ENCODE data around the gene VPS26C. TPM values are rescaled to one million over a fixed set of nuclear protein-coding genes. Genes with fewer than 3 reads are reported as not detected.
"Not testable (repeated sequence)": the region's sequence is repeated elsewhere in the genome, so short reads cannot be mapped to it uniquely, and the experiment has no call there.

The VPS26C gene
- total RNA-seq, 1 experiment from 2014 or later = 40.5 TPM

- no TSS peak for BruUV-seq (replicated peaks)
- no peak for TF ChIP-seq CTCF (IDR thresholded peaks at IDR 0.05; ENCODE audit: insufficient read depth in 1 of 2, low read depth in 1 of 2, low read length in 1 of 2, severe bottlenecking in 1 of 2, unreplicated experiment in 1 of 2)
- intact Hi-C loops (cut with micrococcal nuclease; ENCODE audit: unreplicated experiment) = loop anchor here (10.0 kb wide), 1 partner anchor 339 kb away; no protein-coding TSS in a partner anchor
- no peak for DNase-seq
- H3K9me3 Mint-ChIP-seq (ENCODE audit: unreplicated experiment) = no peaks in the 10 kb centered on the region
- POLR2A ChIA-PET = no interaction called here
- Histone ChIP-seq H3K9me3 (no peaks in the 10 kb centered on the region), H3K4me3 (ENCODE audit: low read depth, low read length) (no peak overlapping the region), H3K36me3 (ENCODE audit: control insufficient read depth, insufficient read depth, low read length) (peaks cover 3% of the 10 kb centered on the region; the same call in 1 of the 2 replicates), H3K4me1 (no peaks in the 10 kb centered on the region), H3K27me3 (replicated peaks; ENCODE audit: control insufficient read depth, insufficient read depth, low read length) (no peaks in the 10 kb centered on the region)
- no peaks in the 10 kb centered on the region for H3K27me3 Mint-ChIP-seq (ENCODE audit: insufficient read depth, unreplicated experiment)
- peaks cover 5% of the 10 kb centered on the region for H3K4me1 Mint-ChIP-seq (ENCODE audit: low read depth, unreplicated experiment)
- CTCF ChIA-PET = no interaction called here
- H3K36me3 Mint-ChIP-seq (ENCODE audit: insufficient read depth, unreplicated experiment) = peaks cover 63% of the 10 kb centered on the region
- no peak overlapping the region for H3K4me3 Mint-ChIP-seq (ENCODE audit: unreplicated experiment)
- H3K27ac Mint-ChIP-seq (ENCODE audit: unreplicated experiment) = no peak overlapping the region
Observed at GRCh38 chr21:37226041-37226920, 40.9 kb downstream of the VPS26C start.

- Mint-ChIP-seq H3K4me3 (ENCODE audit: unreplicated experiment) (no peak overlapping the region), H3K36me3 (ENCODE audit: insufficient read depth, unreplicated experiment) (peaks cover 63% of the 10 kb centered on the region), H3K4me1 (ENCODE audit: low read depth, unreplicated experiment) (peaks cover 2% of the 10 kb centered on the region), H3K27ac (ENCODE audit: unreplicated experiment) (no peak overlapping the region), H3K9me3 (ENCODE audit: unreplicated experiment) (no peaks in the 10 kb centered on the region), H3K27me3 (ENCODE audit: insufficient read depth, unreplicated experiment) (no peaks in the 10 kb centered on the region)
- Histone ChIP-seq H3K4me3 (ENCODE audit: low read depth, low read length) (no peak overlapping the region), H3K9me3 (no peaks in the 10 kb centered on the region), H3K27me3 (replicated peaks; ENCODE audit: control insufficient read depth, insufficient read depth, low read length) (no peaks in the 10 kb centered on the region), H3K4me1 (no peaks in the 10 kb centered on the region), H3K36me3 (ENCODE audit: control insufficient read depth, insufficient read depth, low read length) (peaks cover 3% of the 10 kb centered on the region; the same call in 1 of the 2 replicates)
- ChIA-PET CTCF (no interaction called here), POLR2A (no interaction called here)
- intact Hi-C loops (cut with micrococcal nuclease; ENCODE audit: unreplicated experiment) = loop anchor here (5.0 to 10.0 kb wide), 2 partner anchors 142 to 340 kb away; partner anchors contain the start of gene DYRK1A
- DNase-seq = no peak
- TF ChIP-seq CTCF (IDR thresholded peaks at IDR 0.05; ENCODE audit: insufficient read depth in 1 of 2, low read depth in 1 of 2, low read length in 1 of 2, severe bottlenecking in 1 of 2, unreplicated experiment in 1 of 2) = no peak
- BruUV-seq (replicated peaks) = no TSS peak
Observed at GRCh38 chr21:37224861-37225839, 42.0 kb downstream of the VPS26C start.

- intact Hi-C loops (cut with micrococcal nuclease; ENCODE audit: unreplicated experiment) = loop anchor here (5.0 to 10.0 kb wide), 2 partner anchors 143 to 341 kb away; partner anchors contain the start of gene DYRK1A
- ChIA-PET CTCF (no interaction called here), POLR2A (no interaction called here)
- H3K4me1 ChIP-seq = no peaks in the 10 kb centered on the region
- H3K4me1 Mint-ChIP-seq (ENCODE audit: low read depth, unreplicated experiment) = peaks cover 11% of the 10 kb centered on the region
- no peak overlapping the region for H3K4me3 Mint-ChIP-seq (ENCODE audit: unreplicated experiment)
- H3K9me3 ChIP-seq = no peaks in the 10 kb centered on the region
- no TSS peak for BruUV-seq (replicated peaks)
- H3K27me3 ChIP-seq (replicated peaks; ENCODE audit: control insufficient read depth, insufficient read depth, low read length) = no peaks in the 10 kb centered on the region
- DNase-seq = no peak
- H3K36me3 ChIP-seq (ENCODE audit: control insufficient read depth, insufficient read depth, low read length) = peaks cover 3% of the 10 kb centered on the region; the same call in 1 of the 2 replicates
- H3K27me3 Mint-ChIP-seq (ENCODE audit: insufficient read depth, unreplicated experiment) = no peaks in the 10 kb centered on the region
- TF ChIP-seq CTCF (IDR thresholded peaks at IDR 0.05; ENCODE audit: insufficient read depth in 1 of 2, low read depth in 1 of 2, low read length in 1 of 2, severe bottlenecking in 1 of 2, unreplicated experiment in 1 of 2) = no peak
- no peak overlapping the region for H3K4me3 ChIP-seq (ENCODE audit: low read depth, low read length)
- no peaks in the 10 kb centered on the region for H3K9me3 Mint-ChIP-seq (ENCODE audit: unreplicated experiment)
- no peak overlapping the region for H3K27ac Mint-ChIP-seq (ENCODE audit: unreplicated experiment)
- peaks cover 64% of the 10 kb centered on the region for H3K36me3 Mint-ChIP-seq (ENCODE audit: insufficient read depth, unreplicated experiment)
Observed at GRCh38 chr21:37223804-37224345, 43.3 kb downstream of the VPS26C start.

GRCh38 chr21:37222248-37222647 is 44.9 kb downstream of the VPS26C start:
- H3K9me3 ChIP-seq; DNase-seq; CTCF ChIA-PET; H3K4me3 Mint-ChIP-seq (ENCODE audit: unreplicated experiment); H3K4me3 ChIP-seq (ENCODE audit: low read depth, low read length); H3K27me3 ChIP-seq (replicated peaks; ENCODE audit: control insufficient read depth, insufficient read depth, low read length); H3K36me3 ChIP-seq (ENCODE audit: control insufficient read depth, insufficient read depth, low read length); H3K9me3 Mint-ChIP-seq (ENCODE audit: unreplicated experiment); H3K27me3 Mint-ChIP-seq (ENCODE audit: insufficient read depth, unreplicated experiment); POLR2A ChIA-PET; H3K27ac Mint-ChIP-seq (ENCODE audit: unreplicated experiment); H3K4me1 ChIP-seq; BruUV-seq (replicated peaks): not testable (repeated sequence)
- Mint-ChIP-seq H3K36me3 (ENCODE audit: insufficient read depth, unreplicated experiment) (peaks cover 57% of the 10 kb centered on the region), H3K4me1 (ENCODE audit: low read depth, unreplicated experiment) (peaks cover 11% of the 10 kb centered on the region)
- intact Hi-C loops (cut with micrococcal nuclease; ENCODE audit: unreplicated experiment) = loop anchor here (5.0 to 10.0 kb wide), 2 partner anchors 145 to 343 kb away; partner anchors contain the start of gene DYRK1A

Measured in Caco-2 (cell line).